Measurements from ENCODE around the gene CHAT.

GRCh38 chr10:49711481-49711880, 97.6 kb downstream of the CHAT start:
- TF ChIP-seq ZNF274 (IDR thresholded peaks at IDR 0.05; ENCODE audit: low read depth, low read length) (no peak), YY1 (IDR thresholded peaks at IDR 0.05; ENCODE audit: insufficient read depth, insufficient read length) (no peak)
